Astrocyte (in vitro differentiated cells and primary cell): ENCODE data around the gene NUDT13. TPM values are rescaled to one million over a fixed set of nuclear protein-coding genes. Genes with fewer than 3 reads are reported as not detected.

ENCODE experiments used
- DNase-seq: peaks from one replicate; pipeline ENCODE4 v3.0.0-alpha.2; 2010; ENCODE audit warnings: low read depth
- FAIRE-seq: peaks from 2 replicates; lab custom pipeline; 2011; peaks lifted over from hg19 to GRCh38; lab: Jason Lieb, UNC
- H2AFZ ChIP-seq: 2 replicates; pipeline ENCODE4 v1.6.0; 2012; ENCODE audit warnings: low read depth, low read length, inconsistent platforms
- H3K27ac ChIP-seq: 2 replicates; pipeline ENCODE4 v1.5.1; 2011; ENCODE audit warnings: low read depth, low read length, inconsistent platforms
- H3K27me3 ChIP-seq: 2 replicates; pipeline ENCODE4 v1.6.0; 2011; ENCODE audit warnings: low read length, inconsistent platforms; ENCODE audit not compliant: insufficient read depth
- H3K36me3 ChIP-seq: 2 replicates; pipeline ENCODE4 v1.5.1; 2011; ENCODE audit warnings: low read length, inconsistent platforms; ENCODE audit not compliant: insufficient read depth
- H3K4me1 ChIP-seq: 2 replicates; pipeline ENCODE4 v1.5.1; 2011; ENCODE audit warnings: low read length, inconsistent platforms; ENCODE audit not compliant: insufficient read depth
- H3K4me2 ChIP-seq: 2 replicates; pipeline ENCODE4 v1.6.0; 2012; ENCODE audit warnings: low read length, inconsistent platforms
- H3K4me3 ChIP-seq: 2 replicates; pipeline ENCODE4 v1.5.1; 2011; ENCODE audit warnings: low read depth, mild to moderate bottlenecking, low read length, inconsistent platforms; ENCODE audit not compliant: insufficient read depth
- H3K79me2 ChIP-seq: 2 replicates; pipeline ENCODE4 v1.6.0; 2012; ENCODE audit warnings: mild to moderate bottlenecking, low read length, inconsistent platforms; ENCODE audit not compliant: insufficient read depth
- H3K9ac ChIP-seq: 2 replicates; pipeline ENCODE4 v1.6.0; 2012; ENCODE audit warnings: mild to moderate bottlenecking, low read length, inconsistent platforms
- H3K9me3 ChIP-seq: 2 replicates; pipeline ENCODE4 v1.5.1; 2012; ENCODE audit warnings: low read depth, mild to moderate bottlenecking, low read length, inconsistent platforms; ENCODE audit not compliant: insufficient read depth
- H4K20me1 ChIP-seq: 2 replicates; pipeline ENCODE4 v1.6.0; 2012; ENCODE audit warnings: low read length, inconsistent platforms; ENCODE audit not compliant: insufficient read depth
- H3K27ac Mint-ChIP-seq: one replicate; pipeline ENCODE4 v1.8.0; 2021; ENCODE audit warnings: mild to moderate bottlenecking, mixed read lengths; ENCODE audit not compliant: unreplicated experiment
- H3K27me3 Mint-ChIP-seq: one replicate; pipeline ENCODE4 v1.8.0; 2021; ENCODE audit warnings: low read depth, mixed read lengths; ENCODE audit not compliant: unreplicated experiment
- H3K36me3 Mint-ChIP-seq: one replicate; pipeline ENCODE4 v1.8.0; 2021; ENCODE audit warnings: low read depth, mixed read lengths; ENCODE audit not compliant: unreplicated experiment
- H3K4me1 Mint-ChIP-seq: one replicate; pipeline ENCODE4 v1.8.0; 2021; ENCODE audit warnings: low read depth, mixed read lengths; ENCODE audit not compliant: unreplicated experiment
- H3K4me3 Mint-ChIP-seq: one replicate; pipeline ENCODE4 v1.8.0; 2021; ENCODE audit warnings: mild to moderate bottlenecking, moderate library complexity, mixed read lengths; ENCODE audit not compliant: unreplicated experiment
- H3K9me3 Mint-ChIP-seq: one replicate; pipeline ENCODE4 v1.8.0; 2021; ENCODE audit warnings: mild to moderate bottlenecking, mixed read lengths; ENCODE audit not compliant: unreplicated experiment
- CTCF ChIP-seq: IDR thresholded peaks from 2 replicates; pipeline ENCODE4 v1.5.1; 2011; ENCODE audit warnings: low read depth, mild to moderate bottlenecking, inconsistent platforms, low read length, moderate library complexity; ENCODE audit not compliant: insufficient read depth
- EZH2 ChIP-seq: IDR thresholded peaks from 2 replicates; pipeline ENCODE4 v1.6.1; 2012; ENCODE audit warnings: mild to moderate bottlenecking, low read length, inconsistent platforms; ENCODE audit not compliant: insufficient read depth
- total RNA-seq: library from RNA; stranded (reverse); gene quantifications from 2 replicates; pipeline ENCODE4 v1.2.1, GENCODE V29; 2021

NUDT13 gene
- total RNA-seq, 1 donor from 2014 or later = 2.4 TPM

GRCh38 chr10:73095481-73096021, 14.7 kb upstream of the NUDT13 start:
- Histone ChIP-seq H3K4me1 (peaks cover 9% of the 10 kb centered on the region), H3K27ac (peak overlapping the region; percentile 93), H2AFZ (peak overlapping the region; percentile 37), H3K9ac (peak overlapping the region; percentile 98), H4K20me1 (peaks cover 15% of the 10 kb centered on the region), H3K4me3 (peak overlapping the region; percentile 94), H3K4me2 (peak overlapping the region; percentile 92), H3K27me3 (no peaks in the 10 kb centered on the region), H3K36me3 (no peaks in the 10 kb centered on the region), H3K9me3 (no peaks in the 10 kb centered on the region), H3K79me2 (peaks cover 57% of the 10 kb centered on the region)
- H3K4me1 Mint-ChIP-seq = peaks cover 17% of the 10 kb centered on the region
- H3K9me3 Mint-ChIP-seq = no peaks in the 10 kb centered on the region
- peaks cover 2% of the 10 kb centered on the region for H3K36me3 Mint-ChIP-seq
- H3K27ac Mint-ChIP-seq = peak overlapping the region; percentile 96
- DNase-seq (peak; percentile 75), FAIRE-seq (no peak)
- TF ChIP-seq CTCF (no peak), EZH2 (no peak)
- peak overlapping the region; percentile 94 for H3K4me3 Mint-ChIP-seq
- no peaks in the 10 kb centered on the region for H3K27me3 Mint-ChIP-seq

- Histone ChIP-seq H3K79me2 (peaks cover 54% of the 10 kb centered on the region), H3K4me3 (peak overlapping the region; percentile 94), H3K27me3 (no peaks in the 10 kb centered on the region), H4K20me1 (peaks cover 15% of the 10 kb centered on the region), H3K9ac (peak overlapping the region; percentile 98), H3K9me3 (no peaks in the 10 kb centered on the region), H2AFZ (peak overlapping the region; percentile 37), H3K27ac (peak overlapping the region; percentile 93), H3K4me1 (peaks cover 9% of the 10 kb centered on the region), H3K4me2 (peak overlapping the region; percentile 92), H3K36me3 (no peaks in the 10 kb centered on the region)
- Mint-ChIP-seq H3K27me3 (no peaks in the 10 kb centered on the region), H3K27ac (peak overlapping the region; percentile 96), H3K4me3 (peak overlapping the region; percentile 94), H3K36me3 (peaks cover 2% of the 10 kb centered on the region), H3K9me3 (no peaks in the 10 kb centered on the region), H3K4me1 (peaks cover 17% of the 10 kb centered on the region)
- peak; percentile 49 for DNase-seq
- no peak for FAIRE-seq
- TF ChIP-seq EZH2 (no peak), CTCF (no peak)
Observed at GRCh38 chr10:73096041-73096448, 14.2 kb upstream of the NUDT13 start.
